Measurements from ENCODE around the gene THPO.

GRCh38 chr3:184383033-184383740, 5.2 kb upstream of the THPO start:
- TF ChIP-seq CTCF (optimal IDR thresholded peaks at IDR 0.05 in 1 of 3, IDR thresholded peaks at IDR 0.05 in 1 of 3, conservative IDR thresholded peaks at IDR 0.05 in 1 of 3; ENCODE audit: extremely low read depth in 1 of 3, insufficient read depth in 2 of 3, low read length in 3 of 3) (no peak), EZH2 (IDR thresholded peaks at IDR 0.05; ENCODE audit: low read length) (no peak)
